IgD-negative memory B cell (primary cell): ENCODE results near the gene OR7A17. TPM values are rescaled to one million over a fixed set of nuclear protein-coding genes. Genes with fewer than 3 reads are reported as not detected.

Source experiments
- H3K27ac Mint-ChIP-seq, 3 donors: one replicate each; pipeline ENCODE4 v1.8.0; 2020 to 2022; ENCODE audit warnings: mild to moderate bottlenecking in 3 of 3, mixed read lengths in 3 of 3, moderate library complexity in 1 of 3
- H3K27me3 Mint-ChIP-seq: one replicate; pipeline ENCODE4 v1.8.0; 2021; ENCODE audit warnings: mixed read lengths
- H3K36me3 Mint-ChIP-seq: one replicate; pipeline ENCODE4 v1.8.0; 2020; ENCODE audit warnings: mild to moderate bottlenecking, mixed read lengths
- H3K4me1 Mint-ChIP-seq, 3 donors: one replicate each; pipeline ENCODE4 v1.8.0; 2020 to 2022; ENCODE audit warnings: mixed read lengths in 3 of 3, mild to moderate bottlenecking in 1 of 3
- H3K4me3 Mint-ChIP-seq, 4 donors: one replicate each; pipeline ENCODE4 v1.8.0; 2020 to 2022; ENCODE audit warnings: mild to moderate bottlenecking in 4 of 4, mixed read lengths in 4 of 4, moderate library complexity in 3 of 4
- H3K9me3 Mint-ChIP-seq, 3 donors: one replicate each; pipeline ENCODE4 v1.8.0; 2020 to 2021; ENCODE audit warnings: mixed read lengths in 3 of 3, mild to moderate bottlenecking in 1 of 3
- polyA plus RNA-seq: library from polyadenylated mRNA; unstranded; fragments of 300-500 nt; fragmentation: Illumina TruSeq; gene quantifications from one replicate; pipeline ENCODE4 v1.2.3, GENCODE V29; 2021

The OR7A17 gene
- polyA plus RNA-seq, 1 donor from 2014 or later = not detected

GRCh38 chr19:14837391-14837790 lies 48.5 kb downstream of the OR7A17 start:
- no peaks in the 10 kb centered on the region for H3K36me3 Mint-ChIP-seq
- H3K4me3 Mint-ChIP-seq = no peak overlapping the region
- H3K4me1 Mint-ChIP-seq = no peaks in the 10 kb centered on the region
- no peak overlapping the region for H3K27ac Mint-ChIP-seq
- peaks cover 0 to 5% (median 0%) of the 10 kb centered on the region in 3 donors for H3K9me3 Mint-ChIP-seq
- peaks cover 10% of the 10 kb centered on the region for H3K27me3 Mint-ChIP-seq

GRCh38 chr19:14835011-14835410 lies 50.9 kb downstream of the OR7A17 start, which contains the start of the genes OR7A5 and OR7C1:
Gene OR7A5 (minus strand): TSS chr19:14835185. CDS start chr19:14828241, 6,944 bp downstream.
Gene OR7C1 (minus strand): TSS chr19:14835185. CDS start chr19:14800136, 35,049 bp downstream.
- peaks cover 0 to 5% (median 0%) of the 10 kb centered on the region in 3 donors for H3K9me3 Mint-ChIP-seq
- peaks cover 4% of the 10 kb centered on the region for H3K27me3 Mint-ChIP-seq
- no peaks in the 10 kb centered on the region for H3K36me3 Mint-ChIP-seq
- H3K4me1 Mint-ChIP-seq = peaks cover 0 to 4% (median 0%) of the 10 kb centered on the region in 3 donors
- H3K4me3 Mint-ChIP-seq = no peak within 1 kb of the TSS
- H3K27ac Mint-ChIP-seq = no peak within 1 kb of the TSS

DNA sequence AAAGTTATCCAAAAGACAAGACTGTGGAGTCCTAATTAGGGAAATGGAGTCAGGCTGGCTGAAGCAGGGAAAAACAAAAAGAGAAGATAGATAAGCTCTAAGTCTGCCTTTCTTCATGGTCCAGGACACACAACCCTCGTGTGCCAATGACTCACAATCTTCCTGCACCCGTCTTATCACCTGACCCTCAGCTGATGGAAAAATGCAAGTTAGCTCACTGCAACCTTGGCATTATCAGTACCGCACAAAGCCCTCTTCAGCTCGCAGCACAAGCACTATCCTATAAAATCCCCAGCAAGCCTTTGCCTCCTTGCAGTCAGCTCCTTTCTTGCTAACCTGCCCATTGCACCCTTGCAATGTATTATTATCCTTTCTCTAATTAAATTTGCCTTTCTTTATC lies 55.2 kb downstream of the OR7A17 start:
- Mint-ChIP-seq H3K9me3 (peaks cover 0 to 4% (median 0%) of the 10 kb centered on the region in 3 donors), H3K27me3 (peaks cover 11% of the 10 kb centered on the region), H3K27ac (no peak overlapping the region), H3K36me3 (peaks cover 2% of the 10 kb centered on the region), H3K4me1 (peaks cover 0 to 4% (median 0%) of the 10 kb centered on the region in 3 donors), H3K4me3 (no peak overlapping the region)

Other genes starting within 250 kb of the OR7A17 start
- gene ADGRE3, start 211.3 kb downstream of the OR7A17 start, polyA plus RNA-seq = not detected
- gene ZNF333, start 196.1 kb downstream of the OR7A17 start, polyA plus RNA-seq = 6.2 TPM
- gene ADGRE2, start 107.6 kb downstream of the OR7A17 start, polyA plus RNA-seq = 0.06 TPM
- not detected for gene OR7A5, start 50.9 kb downstream of the OR7A17 start, polyA plus RNA-seq
- gene OR7C1, start 50.9 kb downstream of the OR7A17 start, polyA plus RNA-seq = not detected
- gene OR7A10, start 37.2 kb downstream of the OR7A17 start, polyA plus RNA-seq = not detected
- gene OR7C2, start 55.4 kb upstream of the OR7A17 start, polyA plus RNA-seq = not detected
- not detected for gene SLC1A6, start 93.7 kb upstream of the OR7A17 start, polyA plus RNA-seq
- gene CASP14, start 163.3 kb upstream of the OR7A17 start, polyA plus RNA-seq = not detected
- not detected for gene OR1I1, start 196.1 kb upstream of the OR7A17 start, polyA plus RNA-seq
- not detected for gene SYDE1, start 221.3 kb upstream of the OR7A17 start, polyA plus RNA-seq